H1 (cell line): ENCODE measurements around the gene FOXL3. TPM values are rescaled to one million over a fixed set of nuclear protein-coding genes. Genes with fewer than 3 reads are reported as not detected.

Experiments
- SP2 ChIP-seq: IDR thresholded peaks from 2 replicates; pipeline ENCODE4 v1.6.1; 2012; ENCODE audit warnings: mild to moderate bottlenecking, low read length, inconsistent platforms
- polyA plus RNA-seq, 7 experiments: library from polyadenylated mRNA; depleted of rRNA in 3 of 7; stranded (reverse) in 5 of 7; unstranded in 2 of 7; fragments of >200 nt in 5 of 7; fragments of 200-250 nt in 2 of 7; gene quantifications; 1 replicate in 5 of 7; 2 replicates in 1 of 7; 4 replicates in 1 of 7; pipeline versions ENCODE4 v1.2.1 to v1.2.3, GENCODE V29; 2011 to 2013; ENCODE audit warnings: missing spikeins in 2 of 7, mixed read lengths in 2 of 7
- total RNA-seq: library from RNA; stranded (reverse); fragmentation: NEBNext Ultra II Directional; extraction: Animal tissue kit (Norgen Biotek cat#: 25700); gene quantifications from 2 replicates; pipeline ENCODE4 v1.2.1, GENCODE V29; 2021
- TF ChIP-seq, protein P1 (sequence below), 3 experiments: IDR thresholded peaks; 1 replicate in 2 of 3; 2 replicates in 1 of 3; pipeline versions ENCODE4 v1.5.1 to v1.6.1; 2011; ENCODE audit warnings: low read length in 3 of 3, mild to moderate bottlenecking in 3 of 3, inconsistent platforms in 2 of 3, low read depth in 1 of 3, moderate library complexity in 1 of 3; ENCODE audit not compliant: insufficient read depth in 1 of 3; ENCODE audit errors: control extremely low read depth in 1 of 3

FOXL3 gene
- total and polyA plus RNA-seq, 2 of the 8 experiments (the other 6 are each of a cell fraction or from before 2014, with no cell fraction given), result not detected

DNA sequence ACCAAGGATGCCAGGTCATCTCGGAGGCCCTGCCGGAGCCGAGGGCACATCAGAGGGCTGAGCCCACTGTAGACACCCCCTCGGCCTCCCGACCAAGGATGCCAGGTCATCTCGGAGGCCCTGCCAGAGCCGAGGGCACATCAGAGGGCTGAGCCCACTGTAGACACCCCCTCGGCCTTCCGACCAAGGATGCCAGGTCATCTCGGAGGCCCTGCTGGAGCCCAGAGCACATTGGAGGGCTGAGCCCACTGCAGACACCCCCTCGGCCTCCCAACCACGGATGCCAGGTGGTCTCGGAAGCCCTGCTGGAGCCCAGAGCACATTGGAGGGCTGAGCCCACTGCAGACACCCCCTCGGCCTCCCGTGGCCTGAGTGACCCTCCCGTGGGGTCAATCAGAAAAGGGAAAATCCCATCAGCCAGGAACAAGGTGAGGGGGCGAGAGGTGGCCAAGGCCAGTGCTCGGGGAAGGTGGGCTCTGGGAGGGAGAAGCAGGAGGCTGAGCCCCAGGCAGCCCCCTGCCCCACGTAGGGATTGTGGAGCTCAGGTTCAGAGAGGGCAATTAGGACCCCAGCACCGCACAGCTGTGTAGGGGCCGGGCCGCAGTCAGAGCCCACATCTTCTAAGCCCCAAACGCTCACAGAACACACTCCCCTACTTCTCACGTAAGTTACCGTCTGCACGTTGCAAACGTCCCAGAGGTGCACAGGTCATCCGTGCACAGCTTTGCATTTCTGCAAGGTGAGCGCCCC is 37.6 kb upstream of the FOXL3 start (continued):
- TF ChIP-seq, protein P1, sequence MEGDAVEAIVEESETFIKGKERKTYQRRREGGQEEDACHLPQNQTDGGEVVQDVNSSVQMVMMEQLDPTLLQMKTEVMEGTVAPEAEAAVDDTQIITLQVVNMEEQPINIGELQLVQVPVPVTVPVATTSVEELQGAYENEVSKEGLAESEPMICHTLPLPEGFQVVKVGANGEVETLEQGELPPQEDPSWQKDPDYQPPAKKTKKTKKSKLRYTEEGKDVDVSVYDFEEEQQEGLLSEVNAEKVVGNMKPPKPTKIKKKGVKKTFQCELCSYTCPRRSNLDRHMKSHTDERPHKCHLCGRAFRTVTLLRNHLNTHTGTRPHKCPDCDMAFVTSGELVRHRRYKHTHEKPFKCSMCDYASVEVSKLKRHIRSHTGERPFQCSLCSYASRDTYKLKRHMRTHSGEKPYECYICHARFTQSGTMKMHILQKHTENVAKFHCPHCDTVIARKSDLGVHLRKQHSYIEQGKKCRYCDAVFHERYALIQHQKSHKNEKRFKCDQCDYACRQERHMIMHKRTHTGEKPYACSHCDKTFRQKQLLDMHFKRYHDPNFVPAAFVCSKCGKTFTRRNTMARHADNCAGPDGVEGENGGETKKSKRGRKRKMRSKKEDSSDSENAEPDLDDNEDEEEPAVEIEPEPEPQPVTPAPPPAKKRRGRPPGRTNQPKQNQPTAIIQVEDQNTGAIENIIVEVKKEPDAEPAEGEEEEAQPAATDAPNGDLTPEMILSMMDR (IDR thresholded peaks at IDR 0.05; ENCODE audit: control extremely low read depth in 1 of 3, insufficient read depth in 1 of 3, low read depth in 1 of 3, low read length in 3 of 3), result no peak
- no peak for TF ChIP-seq SP2
